WERI-Rb-1 (cell line): Measurements from ENCODE around the gene AGPAT2.

Experiments used
- DNase-seq: peaks from one replicate; pipeline ENCODE4 v3.0.0-alpha.2; 2020
- H3K27ac ChIP-seq: fragments of 250-450 bp; sonication (Bioruptor Pico); 2 replicates; pipeline ENCODE4 v1.5.1; 2020; ENCODE audit warnings: mild to moderate bottlenecking, moderate library complexity
- H3K27me3 ChIP-seq: fragments of 250-450 bp; sonication (Bioruptor Pico); 2 replicates; pipeline ENCODE4 v1.5.1; 2021; ENCODE audit warnings: mild to moderate bottlenecking, low read depth, moderate library complexity; ENCODE audit not compliant: insufficient read depth, severe bottlenecking
- H3K36me3 ChIP-seq: fragments of 250-450 bp; sonication (Bioruptor Pico); 2 replicates; pipeline ENCODE4 v1.5.1; 2020; ENCODE audit warnings: mild to moderate bottlenecking, moderate library complexity
- H3K4me3 ChIP-seq: 2 replicates; pipeline ENCODE4 v1.5.1; 2011; ENCODE audit warnings: low read depth, mild to moderate bottlenecking, control low read depth, low read length
- H3K9me3 ChIP-seq: fragments of 250-450 bp; sonication (Bioruptor Pico); 2 replicates; pipeline ENCODE4 v1.5.1; 2021; ENCODE audit warnings: mild to moderate bottlenecking, moderate library complexity; ENCODE audit not compliant: severe bottlenecking
- TF ChIP-seq, protein P1 (sequence below): IDR thresholded peaks from 2 replicates; pipeline ENCODE4 v1.5.1; 2011; ENCODE audit warnings: low read depth, mild to moderate bottlenecking, control low read depth, inconsistent platforms, low read length

AGPAT2 gene

DNA sequence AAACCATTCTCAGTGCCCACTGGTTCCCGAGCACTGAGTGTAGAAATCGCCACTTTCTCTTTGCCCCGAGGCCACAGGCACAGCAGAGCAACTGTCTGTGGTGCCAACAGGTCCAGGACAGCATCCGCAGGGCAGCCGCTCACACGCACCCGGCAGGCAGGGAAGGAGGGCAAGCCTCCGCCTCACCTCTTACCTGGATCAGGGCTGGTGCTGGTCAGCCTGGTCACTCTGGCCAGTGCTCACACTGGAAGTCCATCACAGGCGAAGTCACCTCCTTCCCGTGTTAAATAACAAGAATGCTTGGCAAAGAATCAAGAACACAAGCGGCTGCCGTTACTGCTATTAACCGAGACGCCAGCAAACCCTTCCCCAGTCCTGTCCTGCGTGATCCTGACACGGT lies 38.9 kb upstream of the AGPAT2 start:
- H3K36me3 ChIP-seq, result peaks cover 62% of the 10 kb centered on the region
- peaks cover 9% of the 10 kb centered on the region for H3K27me3 ChIP-seq
- H3K27ac ChIP-seq, result peak overlapping the region; percentile 24; the same call in 1 of the 2 replicates
- no peak for DNase-seq
- TF ChIP-seq, protein P1, sequence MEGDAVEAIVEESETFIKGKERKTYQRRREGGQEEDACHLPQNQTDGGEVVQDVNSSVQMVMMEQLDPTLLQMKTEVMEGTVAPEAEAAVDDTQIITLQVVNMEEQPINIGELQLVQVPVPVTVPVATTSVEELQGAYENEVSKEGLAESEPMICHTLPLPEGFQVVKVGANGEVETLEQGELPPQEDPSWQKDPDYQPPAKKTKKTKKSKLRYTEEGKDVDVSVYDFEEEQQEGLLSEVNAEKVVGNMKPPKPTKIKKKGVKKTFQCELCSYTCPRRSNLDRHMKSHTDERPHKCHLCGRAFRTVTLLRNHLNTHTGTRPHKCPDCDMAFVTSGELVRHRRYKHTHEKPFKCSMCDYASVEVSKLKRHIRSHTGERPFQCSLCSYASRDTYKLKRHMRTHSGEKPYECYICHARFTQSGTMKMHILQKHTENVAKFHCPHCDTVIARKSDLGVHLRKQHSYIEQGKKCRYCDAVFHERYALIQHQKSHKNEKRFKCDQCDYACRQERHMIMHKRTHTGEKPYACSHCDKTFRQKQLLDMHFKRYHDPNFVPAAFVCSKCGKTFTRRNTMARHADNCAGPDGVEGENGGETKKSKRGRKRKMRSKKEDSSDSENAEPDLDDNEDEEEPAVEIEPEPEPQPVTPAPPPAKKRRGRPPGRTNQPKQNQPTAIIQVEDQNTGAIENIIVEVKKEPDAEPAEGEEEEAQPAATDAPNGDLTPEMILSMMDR, result no peak
- H3K9me3 ChIP-seq, result no peaks in the 10 kb centered on the region
- H3K4me3 ChIP-seq, result no peak overlapping the region

DNA sequence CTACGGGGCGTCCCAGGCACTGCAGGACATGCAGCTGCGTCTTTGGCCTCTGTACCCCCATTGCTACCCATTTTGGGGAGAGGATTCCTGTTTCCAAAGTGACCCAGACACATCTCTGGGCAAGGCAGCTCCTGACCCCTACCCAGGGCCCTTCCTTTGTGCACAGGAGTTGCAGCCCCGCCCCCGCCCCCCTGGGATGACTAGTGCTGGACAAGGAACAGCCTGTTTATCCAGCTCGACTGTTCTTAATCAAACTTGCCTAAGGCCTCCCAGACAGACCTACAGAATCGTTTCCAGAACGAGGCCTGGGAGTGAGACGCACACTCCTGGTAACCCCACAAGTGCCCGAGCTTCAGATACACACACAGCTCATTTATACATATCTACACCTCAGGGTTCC lies 38.4 kb upstream of the AGPAT2 start:
- Histone ChIP-seq H3K27ac (no peak overlapping the region), H3K4me3 (no peak overlapping the region), H3K27me3 (peaks cover 9% of the 10 kb centered on the region), H3K36me3 (peaks cover 65% of the 10 kb centered on the region), H3K9me3 (no peaks in the 10 kb centered on the region)
- DNase-seq, result no peak
- TF ChIP-seq, protein P1, result no peak

GRCh38 chr9:136724772-136725171 lies 37.5 kb upstream of the AGPAT2 start:
- peaks cover 65% of the 10 kb centered on the region for H3K36me3 ChIP-seq
- H3K27me3 ChIP-seq, result peaks cover 9% of the 10 kb centered on the region
- TF ChIP-seq, protein P1, result no peak
- DNase-seq, result no peak
- H3K4me3 ChIP-seq, result no peak overlapping the region
- no peak overlapping the region for H3K27ac ChIP-seq
- no peaks in the 10 kb centered on the region for H3K9me3 ChIP-seq

- Histone ChIP-seq H3K4me3 (no peak overlapping the region), H3K36me3 (peaks cover 68% of the 10 kb centered on the region), H3K27me3 (peaks cover 6% of the 10 kb centered on the region), H3K9me3 (no peaks in the 10 kb centered on the region), H3K27ac (no peak overlapping the region)
- DNase-seq, result no peak
- TF ChIP-seq, protein P1, result no peak
Observed at GRCh38 chr9:136723989-136724388, 36.7 kb upstream of the AGPAT2 start.

DNA sequence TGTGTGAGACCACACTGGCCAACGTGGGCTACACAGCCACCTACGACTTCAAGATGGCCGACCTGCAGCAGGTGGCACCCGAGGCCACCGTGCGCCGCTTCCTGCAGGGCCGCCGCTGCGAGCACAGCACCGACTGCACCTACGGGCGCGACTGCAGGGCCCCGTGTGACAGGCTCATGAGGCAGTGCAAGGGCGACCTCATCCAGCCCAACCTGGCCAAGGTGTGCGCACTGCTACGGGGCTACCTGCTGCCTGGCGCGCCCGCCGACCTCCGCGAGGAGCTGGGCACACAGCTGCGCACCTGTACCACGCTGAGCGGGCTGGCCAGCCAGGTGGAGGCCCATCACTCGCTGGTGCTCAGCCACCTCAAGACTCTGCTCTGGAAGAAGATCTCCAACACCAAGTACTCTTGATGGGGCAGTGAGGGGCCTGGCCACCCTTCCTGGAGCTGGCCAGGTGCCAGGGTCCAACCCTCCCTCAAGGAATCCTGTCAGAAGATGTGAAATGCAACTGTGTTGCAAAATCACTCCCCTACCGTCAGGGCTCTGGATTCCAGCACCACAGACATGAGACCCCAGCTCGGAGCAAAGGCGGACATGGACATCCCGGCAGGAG lies 36.2 kb upstream of the AGPAT2 start:
- TF ChIP-seq, protein P1, result no peak
- Histone ChIP-seq H3K27ac (no peak overlapping the region), H3K4me3 (no peak overlapping the region), H3K9me3 (no peaks in the 10 kb centered on the region), H3K36me3 (peaks cover 68% of the 10 kb centered on the region), H3K27me3 (peaks cover under 1% of the 10 kb centered on the region)
- no peak for DNase-seq

GRCh38 chr9:136722969-136723356 lies 35.7 kb upstream of the AGPAT2 start:
- H3K9me3 ChIP-seq, result no peaks in the 10 kb centered on the region
- no peak for DNase-seq
- no peaks in the 10 kb centered on the region for H3K27me3 ChIP-seq
- TF ChIP-seq, protein P1, result no peak
- no peak overlapping the region for H3K27ac ChIP-seq
- no peak overlapping the region for H3K4me3 ChIP-seq
- peaks cover 68% of the 10 kb centered on the region for H3K36me3 ChIP-seq
